ENCODE data around the gene CHL1.
A peak's percentile ranks its signal among the peaks of the same experiment; 100 is the strongest.

The CHL1 gene, protein sequence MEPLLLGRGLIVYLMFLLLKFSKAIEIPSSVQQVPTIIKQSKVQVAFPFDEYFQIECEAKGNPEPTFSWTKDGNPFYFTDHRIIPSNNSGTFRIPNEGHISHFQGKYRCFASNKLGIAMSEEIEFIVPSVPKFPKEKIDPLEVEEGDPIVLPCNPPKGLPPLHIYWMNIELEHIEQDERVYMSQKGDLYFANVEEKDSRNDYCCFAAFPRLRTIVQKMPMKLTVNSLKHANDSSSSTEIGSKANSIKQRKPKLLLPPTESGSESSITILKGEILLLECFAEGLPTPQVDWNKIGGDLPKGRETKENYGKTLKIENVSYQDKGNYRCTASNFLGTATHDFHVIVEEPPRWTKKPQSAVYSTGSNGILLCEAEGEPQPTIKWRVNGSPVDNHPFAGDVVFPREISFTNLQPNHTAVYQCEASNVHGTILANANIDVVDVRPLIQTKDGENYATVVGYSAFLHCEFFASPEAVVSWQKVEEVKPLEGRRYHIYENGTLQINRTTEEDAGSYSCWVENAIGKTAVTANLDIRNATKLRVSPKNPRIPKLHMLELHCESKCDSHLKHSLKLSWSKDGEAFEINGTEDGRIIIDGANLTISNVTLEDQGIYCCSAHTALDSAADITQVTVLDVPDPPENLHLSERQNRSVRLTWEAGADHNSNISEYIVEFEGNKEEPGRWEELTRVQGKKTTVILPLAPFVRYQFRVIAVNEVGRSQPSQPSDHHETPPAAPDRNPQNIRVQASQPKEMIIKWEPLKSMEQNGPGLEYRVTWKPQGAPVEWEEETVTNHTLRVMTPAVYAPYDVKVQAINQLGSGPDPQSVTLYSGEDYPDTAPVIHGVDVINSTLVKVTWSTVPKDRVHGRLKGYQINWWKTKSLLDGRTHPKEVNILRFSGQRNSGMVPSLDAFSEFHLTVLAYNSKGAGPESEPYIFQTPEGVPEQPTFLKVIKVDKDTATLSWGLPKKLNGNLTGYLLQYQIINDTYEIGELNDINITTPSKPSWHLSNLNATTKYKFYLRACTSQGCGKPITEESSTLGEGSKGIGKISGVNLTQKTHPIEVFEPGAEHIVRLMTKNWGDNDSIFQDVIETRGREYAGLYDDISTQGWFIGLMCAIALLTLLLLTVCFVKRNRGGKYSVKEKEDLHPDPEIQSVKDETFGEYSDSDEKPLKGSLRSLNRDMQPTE (N-terminal part only)

GRCh38 chr3:196311-197148, at the start of gene CHL1:
TSS of gene CHL1 (plus strand) at chr3:196763. CDS start at chr3:319777, 123,014 bp downstream.
- Histone ChIP-seq H3K4me3 (peak within 1 kb of the TSS; percentile 74), H3K9ac (ENCODE audit: insufficient read length) (no peak within 1 kb of the TSS)

GRCh38 chr3:151614-152189, 44.9 kb upstream of the CHL1 start:
- no peaks in the 10 kb centered on the region for H3K9me3 ChIP-seq (ENCODE audit: low read depth, low read length)
- no peak overlapping the region for H3K27ac ChIP-seq
- H3K36me3 ChIP-seq (ENCODE audit: insufficient read depth, low read length), result no peaks in the 10 kb centered on the region
- no peak overlapping the region for H3K4me3 ChIP-seq
- no peak for DNase-seq (ENCODE audit: low read depth, low spot score)
- no peak for TF ChIP-seq FOXP2 (optimal IDR thresholded peaks at IDR 0.05; ENCODE audit: control extremely low read depth, extremely low read length, insufficient read depth)
- no peak overlapping the region for H3K9ac ChIP-seq (ENCODE audit: insufficient read length)

More at GRCh38 chr3:196311-197148, at the start of gene CHL1:
- TF ChIP-seq EZH2 (IDR thresholded peaks at IDR 0.05) (no peak), POLR2AphosphoS5 (IDR thresholded peaks at IDR 0.05; ENCODE audit: borderline replicate concordance, low read depth, low read length) (no peak), FOXP2 (optimal IDR thresholded peaks at IDR 0.05; ENCODE audit: control extremely low read depth, extremely low read length, insufficient read depth) (no peak)
- Histone ChIP-seq H3K9me3 (ENCODE audit: low read depth, low read length) (no peaks in the 10 kb centered on the region), H3K36me3 (ENCODE audit: insufficient read depth, low read length) (no peaks in the 10 kb centered on the region), H3K27ac (no peak within 1 kb of the TSS)
- no peak for DNase-seq (ENCODE audit: low read depth, low spot score)

GRCh38 chr3:159974-160373, 36.6 kb upstream of the CHL1 start:
- H3K9ac ChIP-seq (ENCODE audit: insufficient read length), result no peak overlapping the region
- no peaks in the 10 kb centered on the region for H3K9me3 ChIP-seq (ENCODE audit: low read depth, low read length)
- H3K4me3 ChIP-seq, result no peak overlapping the region
- no peaks in the 10 kb centered on the region for H3K36me3 ChIP-seq (ENCODE audit: insufficient read depth, low read length)
- DNase-seq (ENCODE audit: low read depth, low spot score), result no peak
- H3K27ac ChIP-seq, result no peak overlapping the region
- no peak for TF ChIP-seq POLR2AphosphoS5 (IDR thresholded peaks at IDR 0.05; ENCODE audit: borderline replicate concordance, low read depth, low read length)
- no peak for TF ChIP-seq FOXP2 (optimal IDR thresholded peaks at IDR 0.05; ENCODE audit: control extremely low read depth, extremely low read length, insufficient read depth)
- no peak for TF ChIP-seq EZH2 (IDR thresholded peaks at IDR 0.05)

DNA sequence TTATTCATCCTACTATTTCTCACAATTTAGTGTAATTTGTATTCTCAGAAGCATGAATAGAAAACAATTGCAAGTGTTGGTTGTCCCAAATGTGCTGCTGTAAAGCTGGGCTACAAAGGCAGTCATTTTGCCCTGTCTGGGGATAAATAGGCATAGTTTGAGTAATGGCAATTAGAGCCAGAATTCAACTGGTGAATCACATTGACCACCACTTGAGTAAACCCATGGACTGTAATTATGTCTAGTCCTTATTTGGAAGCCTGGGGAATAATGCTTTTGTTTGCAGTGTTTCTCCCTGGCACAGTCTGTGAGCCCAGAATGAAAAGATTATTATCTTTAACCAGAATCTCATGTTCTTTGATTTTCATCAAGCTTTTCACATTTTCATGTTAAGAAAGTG, 30.5 kb upstream of the CHL1 start:
- no peak for DNase-seq (ENCODE audit: low read depth, low spot score)
- Histone ChIP-seq H3K9ac (ENCODE audit: insufficient read length) (no peak overlapping the region), H3K27ac (no peak overlapping the region), H3K36me3 (ENCODE audit: insufficient read depth, low read length) (no peaks in the 10 kb centered on the region), H3K4me3 (no peak overlapping the region), H3K9me3 (ENCODE audit: low read depth, low read length) (no peaks in the 10 kb centered on the region)
- TF ChIP-seq FOXP2 (optimal IDR thresholded peaks at IDR 0.05; ENCODE audit: control extremely low read depth, extremely low read length, insufficient read depth) (no peak), POLR2AphosphoS5 (IDR thresholded peaks at IDR 0.05; ENCODE audit: borderline replicate concordance, low read depth, low read length) (no peak), EZH2 (IDR thresholded peaks at IDR 0.05) (no peak)

GRCh38 chr3:166799-167198, 29.8 kb upstream of the CHL1 start:
- Histone ChIP-seq H3K4me3 (no peak overlapping the region), H3K36me3 (ENCODE audit: insufficient read depth, low read length) (no peaks in the 10 kb centered on the region), H3K9ac (ENCODE audit: insufficient read length) (no peak overlapping the region), H3K9me3 (ENCODE audit: low read depth, low read length) (no peaks in the 10 kb centered on the region), H3K27ac (no peak overlapping the region)
- TF ChIP-seq EZH2 (IDR thresholded peaks at IDR 0.05) (no peak), FOXP2 (optimal IDR thresholded peaks at IDR 0.05; ENCODE audit: control extremely low read depth, extremely low read length, insufficient read depth) (no peak), POLR2AphosphoS5 (IDR thresholded peaks at IDR 0.05; ENCODE audit: borderline replicate concordance, low read depth, low read length) (no peak)
- no peak for DNase-seq (ENCODE audit: low read depth, low spot score)

- TF ChIP-seq POLR2AphosphoS5 (IDR thresholded peaks at IDR 0.05; ENCODE audit: borderline replicate concordance, low read depth, low read length) (no peak), FOXP2 (optimal IDR thresholded peaks at IDR 0.05; ENCODE audit: control extremely low read depth, extremely low read length, insufficient read depth) (no peak), EZH2 (IDR thresholded peaks at IDR 0.05) (no peak)
- H3K36me3 ChIP-seq (ENCODE audit: insufficient read depth, low read length), result no peaks in the 10 kb centered on the region
- DNase-seq (ENCODE audit: low read depth, low spot score), result no peak
- no peak overlapping the region for H3K9ac ChIP-seq (ENCODE audit: insufficient read length)
- no peak overlapping the region for H3K4me3 ChIP-seq
- H3K9me3 ChIP-seq (ENCODE audit: low read depth, low read length), result no peaks in the 10 kb centered on the region
- no peak overlapping the region for H3K27ac ChIP-seq
These were observed 22.7 kb upstream of the CHL1 start for GRCh38 chr3:173886-174285.

DNA sequence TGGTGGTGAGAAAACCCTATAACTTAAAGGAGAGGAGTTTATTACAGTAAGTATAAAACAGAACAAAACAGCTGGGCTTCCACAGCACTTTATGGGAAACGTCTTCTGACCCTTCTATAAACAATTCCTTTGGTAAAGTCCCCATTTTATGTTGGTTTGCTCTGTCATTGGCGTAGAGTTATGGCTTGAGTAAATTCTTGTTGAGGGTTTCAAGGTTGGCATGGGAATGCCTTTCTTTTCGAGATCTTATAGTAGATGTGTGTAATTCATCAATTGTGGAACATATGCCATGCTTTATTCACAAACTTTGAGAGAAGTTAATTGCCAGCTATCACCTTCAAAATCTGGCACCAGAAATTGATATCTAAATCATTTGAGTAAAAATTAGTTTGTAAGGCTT, 11.6 kb upstream of the CHL1 start:
- no peak for TF ChIP-seq EZH2 (IDR thresholded peaks at IDR 0.05)
- no peak for TF ChIP-seq POLR2AphosphoS5 (IDR thresholded peaks at IDR 0.05; ENCODE audit: borderline replicate concordance, low read depth, low read length)
- TF ChIP-seq FOXP2 (optimal IDR thresholded peaks at IDR 0.05; ENCODE audit: control extremely low read depth, extremely low read length, insufficient read depth), result no peak
- DNase-seq (ENCODE audit: low read depth, low spot score), result no peak
- H3K9me3 ChIP-seq (ENCODE audit: low read depth, low read length), result no peaks in the 10 kb centered on the region
- H3K9ac ChIP-seq (ENCODE audit: insufficient read length), result no peak overlapping the region
- H3K36me3 ChIP-seq (ENCODE audit: insufficient read depth, low read length), result no peaks in the 10 kb centered on the region
- no peak overlapping the region for H3K4me3 ChIP-seq
- 0 out of 2 replicates have a peak overlapping the region, but pooled peaks have one; percentile 64 for H3K27ac ChIP-seq
